Cardiac muscle cell (in vitro differentiated cells and primary cell): ENCODE results near the gene SDR9C7. TPM values are rescaled to one million over a fixed set of nuclear protein-coding genes. Genes with fewer than 3 reads are reported as not detected.
"Not testable (repeated sequence)": the region's sequence is repeated elsewhere in the genome, so short reads cannot be mapped to it uniquely, and the experiment has no call there.

ENCODE experiments used
- DNase-seq, 2 donors: peaks; one replicate each; pipeline versions ENCODE4 v3.0.0 to v3.0.0-alpha.2; 2010 to 2017; ENCODE audit warnings: low read depth in 1 of 2, low spot score in 1 of 2
- H3K27ac ChIP-seq: fragments of 200-600 bp; sonication (generic); 2 replicates; pipeline ENCODE4 v1.5.1; 2016
- H3K27me3 ChIP-seq: fragments of 200-600 bp; sonication (generic); 2 replicates; pipeline ENCODE4 v1.6.0; 2016; ENCODE audit warnings: control low read depth
- H3K36me3 ChIP-seq: fragments of 200-600 bp; sonication (generic); 2 replicates; pipeline ENCODE4 v1.5.1; 2016; ENCODE audit warnings: control low read depth
- H3K4me1 ChIP-seq: fragments of 200-600 bp; sonication (generic); 2 replicates; pipeline ENCODE4 v1.8.1; 2017; ENCODE audit warnings: low read depth, mild to moderate bottlenecking, mixed run types
- H3K4me3 ChIP-seq: fragments of 200-600 bp; sonication (generic); 2 replicates; pipeline ENCODE4 v1.5.1; 2016; ENCODE audit warnings: mild to moderate bottlenecking
- H3K9me3 ChIP-seq: fragments of 200-600 bp; sonication (generic); 2 replicates; pipeline ENCODE4 v1.5.1; 2017; ENCODE audit warnings: low read depth, mild to moderate bottlenecking, control low read depth
- CTCF ChIP-seq: IDR thresholded peaks from 2 replicates; pipeline ENCODE4 v1.5.1; 2012; ENCODE audit warnings: low read depth, mild to moderate bottlenecking, low read length
- polyA plus RNA-seq: library from polyadenylated mRNA; unstranded; fragments of >200 nt; fragmentation: Nextera tagmentation; extraction: Ambion mirVana; gene quantifications from 2 replicates; pipeline ENCODE4 v1.2.1, GENCODE V29; 2016
- total RNA-seq: library from RNA; depleted of rRNA; stranded (reverse); fragments of >200 nt; gene quantifications from 2 replicates; pipeline ENCODE4 v1.2.3, GENCODE V29; 2016

SDR9C7 gene
- total and polyA plus RNA-seq, 2 experiments from 2014 or later, result 0.07 to 1.3 TPM

- no peak overlapping the region for H3K4me3 ChIP-seq
- no peaks in the 10 kb centered on the region for H3K9me3 ChIP-seq
- H3K27me3 ChIP-seq, result no peaks in the 10 kb centered on the region
- DNase-seq, result no peak
- H3K36me3 ChIP-seq, result no peaks in the 10 kb centered on the region
- no peaks in the 10 kb centered on the region for H3K4me1 ChIP-seq
- H3K27ac ChIP-seq, result no peak overlapping the region
- TF ChIP-seq CTCF, result no peak
Observed at GRCh38 chr12:56884421-56884820, 49.8 kb downstream of the SDR9C7 start.

GRCh38 chr12:56882407-56882806, 51.8 kb downstream of the SDR9C7 start:
- not testable (repeated sequence) for H3K27ac ChIP-seq, H3K4me3 ChIP-seq, H3K9me3 ChIP-seq, H3K4me1 ChIP-seq, DNase-seq, H3K36me3 ChIP-seq, H3K27me3 ChIP-seq

GRCh38 chr12:56880125-56880992, 53.8 kb downstream of the SDR9C7 start:
- Histone ChIP-seq H3K4me3 (no peak overlapping the region), H3K36me3 (no peaks in the 10 kb centered on the region), H3K4me1 (no peaks in the 10 kb centered on the region), H3K27me3 (no peaks in the 10 kb centered on the region), H3K27ac (no peak overlapping the region), H3K9me3 (no peaks in the 10 kb centered on the region)
- peak in 1 of 2 donors; percentile 32 for DNase-seq
- no peak for TF ChIP-seq CTCF

GRCh38 chr12:56879240-56880124, 54.7 kb downstream of the SDR9C7 start:
- H3K4me1 ChIP-seq, H3K27me3 ChIP-seq, H3K36me3 ChIP-seq, DNase-seq, H3K4me3 ChIP-seq, H3K27ac ChIP-seq, H3K9me3 ChIP-seq: not testable (repeated sequence)

- no peak for TF ChIP-seq CTCF
- Histone ChIP-seq H3K27me3 (no peaks in the 10 kb centered on the region), H3K9me3 (no peaks in the 10 kb centered on the region), H3K4me3 (no peak overlapping the region), H3K27ac (no peak overlapping the region), H3K36me3 (no peaks in the 10 kb centered on the region), H3K4me1 (no peaks in the 10 kb centered on the region)
- peak in 1 of 2 donors; percentile 66 for DNase-seq
Observed at GRCh38 chr12:56878010-56878339, 56.2 kb downstream of the SDR9C7 start.

GRCh38 chr12:56877195-56878009, 56.8 kb downstream of the SDR9C7 start:
- no peak for TF ChIP-seq CTCF
- Histone ChIP-seq H3K4me1 (no peaks in the 10 kb centered on the region), H3K27ac (no peak overlapping the region), H3K27me3 (no peaks in the 10 kb centered on the region), H3K36me3 (no peaks in the 10 kb centered on the region), H3K4me3 (no peak overlapping the region), H3K9me3 (no peaks in the 10 kb centered on the region)
- peak in 1 of 2 donors; percentile 8 for DNase-seq
